Cardiac muscle cell (in vitro differentiated cells and primary cell): ENCODE data around the gene PLA2G2A. TPM values are rescaled to one million over a fixed set of nuclear protein-coding genes. Genes with fewer than 3 reads are reported as not detected.
"Not testable (repeated sequence)": the region's sequence is repeated elsewhere in the genome, so short reads cannot be mapped to it uniquely, and the experiment has no call there.

Experiments
- DNase-seq, 2 donors: peaks; one replicate each; pipeline versions ENCODE4 v3.0.0 to v3.0.0-alpha.2; 2010 to 2017; ENCODE audit warnings: low read depth in 1 of 2, low spot score in 1 of 2
- H3K27ac ChIP-seq: fragments of 200-600 bp; sonication (generic); 2 replicates; pipeline ENCODE4 v1.5.1; 2016
- H3K27me3 ChIP-seq: fragments of 200-600 bp; sonication (generic); 2 replicates; pipeline ENCODE4 v1.6.0; 2016; ENCODE audit warnings: control low read depth
- H3K36me3 ChIP-seq: fragments of 200-600 bp; sonication (generic); 2 replicates; pipeline ENCODE4 v1.5.1; 2016; ENCODE audit warnings: control low read depth
- H3K4me1 ChIP-seq: fragments of 200-600 bp; sonication (generic); 2 replicates; pipeline ENCODE4 v1.8.1; 2017; ENCODE audit warnings: low read depth, mild to moderate bottlenecking, mixed run types
- H3K4me3 ChIP-seq: fragments of 200-600 bp; sonication (generic); 2 replicates; pipeline ENCODE4 v1.5.1; 2016; ENCODE audit warnings: mild to moderate bottlenecking
- H3K9me3 ChIP-seq: fragments of 200-600 bp; sonication (generic); 2 replicates; pipeline ENCODE4 v1.5.1; 2017; ENCODE audit warnings: low read depth, mild to moderate bottlenecking, control low read depth
- CTCF ChIP-seq: IDR thresholded peaks from 2 replicates; pipeline ENCODE4 v1.5.1; 2012; ENCODE audit warnings: low read depth, mild to moderate bottlenecking, low read length
- polyA plus RNA-seq: library from polyadenylated mRNA; unstranded; fragments of >200 nt; fragmentation: Nextera tagmentation; extraction: Ambion mirVana; gene quantifications from 2 replicates; pipeline ENCODE4 v1.2.1, GENCODE V29; 2016
- total RNA-seq: library from RNA; depleted of rRNA; stranded (reverse); fragments of >200 nt; gene quantifications from 2 replicates; pipeline ENCODE4 v1.2.3, GENCODE V29; 2016

The PLA2G2A gene
- total and polyA plus RNA-seq, 2 experiments from 2014 or later, result 1.5 TPM; not detected in 1

GRCh38 chr1:19988267-19989006 is 9.0 kb upstream of the PLA2G2A start:
- H3K4me1 ChIP-seq, result no peaks in the 10 kb centered on the region
- peak in 1 of 2 donors; percentile 70 for DNase-seq
- TF ChIP-seq CTCF, result no peak

GRCh38 chr1:19987719-19988118 is 8.3 kb upstream of the PLA2G2A start:
- no peaks in the 10 kb centered on the region for H3K36me3 ChIP-seq
- no peaks in the 10 kb centered on the region for H3K4me1 ChIP-seq
- H3K27me3 ChIP-seq, result peaks cover 3% of the 10 kb centered on the region
- TF ChIP-seq CTCF, result no peak
- H3K4me3 ChIP-seq, result no peak overlapping the region
- no peak for DNase-seq
- H3K27ac ChIP-seq, result no peak overlapping the region
- no peaks in the 10 kb centered on the region for H3K9me3 ChIP-seq

More at GRCh38 chr1:19988267-19989006, 9.0 kb upstream of the PLA2G2A start:
- Histone ChIP-seq H3K9me3 (no peaks in the 10 kb centered on the region), H3K27ac (no peak overlapping the region), H3K27me3 (peaks cover 3% of the 10 kb centered on the region), H3K36me3 (no peaks in the 10 kb centered on the region), H3K4me3 (no peak overlapping the region)

DNA sequence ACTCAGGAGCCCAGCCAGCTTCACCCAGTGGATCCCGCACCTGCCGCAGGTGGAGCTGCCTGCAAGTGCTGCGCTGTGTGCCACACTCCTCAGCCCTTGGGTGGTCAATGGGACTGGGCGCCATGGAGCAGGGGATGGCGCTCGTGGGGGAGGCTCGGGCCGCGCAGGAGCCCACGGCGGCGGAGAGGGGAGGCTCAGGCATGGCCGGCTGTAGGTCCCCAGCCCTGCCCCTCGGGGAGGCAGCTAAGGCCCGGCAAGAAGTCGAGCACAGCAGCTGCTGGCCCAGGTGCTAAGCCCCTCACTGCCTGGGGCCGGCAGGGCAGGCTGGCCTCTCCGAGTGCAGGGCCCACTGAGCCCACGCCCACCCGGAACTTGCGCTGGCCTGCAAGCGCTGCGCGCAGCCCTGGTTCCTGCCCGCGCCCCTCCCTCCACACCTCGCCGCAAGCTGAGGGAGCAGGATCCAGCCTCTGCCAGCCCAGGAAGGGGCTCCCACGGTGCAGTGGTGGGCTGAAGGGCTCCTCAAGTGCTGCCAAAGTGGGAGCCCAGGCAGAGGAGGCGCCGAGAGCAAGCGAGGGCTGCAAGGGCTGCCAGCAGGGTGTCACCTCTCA is 5.1 kb upstream of the PLA2G2A start:
- DNase-seq, H3K36me3 ChIP-seq, H3K27ac ChIP-seq, H3K4me3 ChIP-seq, H3K4me1 ChIP-seq, H3K27me3 ChIP-seq, H3K9me3 ChIP-seq: not testable (repeated sequence)

- no peak overlapping the region for H3K27ac ChIP-seq
- no peaks in the 10 kb centered on the region for H3K27me3 ChIP-seq
- no peaks in the 10 kb centered on the region for H3K36me3 ChIP-seq
- no peak overlapping the region for H3K4me3 ChIP-seq
- peak in 1 of 2 donors; percentile 21 for DNase-seq
- H3K9me3 ChIP-seq, result no peaks in the 10 kb centered on the region
- no peak for TF ChIP-seq CTCF
- no peaks in the 10 kb centered on the region for H3K4me1 ChIP-seq
Observed at GRCh38 chr1:19981507-19982312, 2.3 kb upstream of the PLA2G2A start.

DNA sequence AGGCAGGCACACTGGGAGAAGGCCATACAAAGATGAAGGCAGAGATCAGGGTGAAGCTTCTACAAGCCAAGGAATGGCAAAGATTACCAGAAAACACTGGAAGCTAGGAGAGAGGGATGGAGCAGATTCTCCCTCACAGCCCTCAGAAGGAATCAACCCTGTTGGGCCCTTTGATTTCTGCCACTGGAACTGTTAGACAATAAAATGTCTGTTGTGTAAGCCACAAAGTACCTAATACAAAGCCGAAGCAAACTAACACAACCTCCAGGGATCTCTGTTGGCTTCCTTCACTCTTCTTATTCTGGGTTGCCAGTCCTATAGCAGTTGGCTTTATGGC is 1.7 kb upstream of the PLA2G2A start:
- DNase-seq, result no peak
- Histone ChIP-seq H3K9me3 (no peaks in the 10 kb centered on the region), H3K27ac (no peak overlapping the region), H3K36me3 (no peaks in the 10 kb centered on the region), H3K4me1 (no peaks in the 10 kb centered on the region), H3K27me3 (no peaks in the 10 kb centered on the region), H3K4me3 (no peak overlapping the region)
- no peak for TF ChIP-seq CTCF

GRCh38 chr1:19980314-19980713 is 896 bp upstream of the PLA2G2A start:
- Histone ChIP-seq H3K27ac (no peak overlapping the region), H3K9me3 (no peaks in the 10 kb centered on the region), H3K36me3 (no peaks in the 10 kb centered on the region), H3K27me3 (no peaks in the 10 kb centered on the region), H3K4me1 (no peaks in the 10 kb centered on the region), H3K4me3 (no peak overlapping the region)
- DNase-seq, result no peak
- no peak for TF ChIP-seq CTCF
